T-helper 17 cell (primary cell): ENCODE data around the gene MYO1E. TPM values are rescaled to one million over a fixed set of nuclear protein-coding genes. Genes with fewer than 3 reads are reported as not detected.
A peak's percentile ranks its signal among the peaks of the same experiment; 100 is the strongest.
"Not testable (repeated sequence)": the region's sequence is repeated elsewhere in the genome, so short reads cannot be mapped to it uniquely, and the experiment has no call there.

Source experiments
- ATAC-seq: fragments of 150-1000 bp; cut with Tn5 transposase; 2 replicates; pipeline ENCODE4 v1.10.0; 2021; ENCODE audit warnings: mild to moderate bottlenecking, moderate library complexity
- DNase-seq, 3 donors: peaks; one replicate each; pipeline versions ENCODE4 v3.0.0 to v3.0.0-alpha.2; 2020 to 2021
- H3K9me3 ChIP-seq: one replicate; pipeline ENCODE4 v1.7.0; 2013; ENCODE audit warnings: low read length, mild to moderate bottlenecking; ENCODE audit not compliant: control insufficient read depth, poor library complexity, severe bottlenecking
- H3K27ac Mint-ChIP-seq: one replicate; pipeline ENCODE4 v1.8.0; 2022; ENCODE audit warnings: mild to moderate bottlenecking, moderate library complexity, mixed read lengths
- H3K27me3 Mint-ChIP-seq: one replicate; pipeline ENCODE4 v1.8.0; 2022; ENCODE audit warnings: mixed read lengths
- H3K36me3 Mint-ChIP-seq: one replicate; pipeline ENCODE4 v1.8.0; 2022; ENCODE audit warnings: low read depth, mixed read lengths
- H3K4me1 Mint-ChIP-seq: one replicate; pipeline ENCODE4 v1.8.0; 2022; ENCODE audit warnings: mild to moderate bottlenecking, mixed read lengths
- H3K4me3 Mint-ChIP-seq: one replicate; pipeline ENCODE4 v1.8.0; 2022; ENCODE audit warnings: mild to moderate bottlenecking, moderate library complexity, mixed read lengths
- total RNA-seq, 4 donors: library from RNA in 2 of 4; stranded (reverse) in 2 of 4; gene quantifications; one replicate each; pipeline ENCODE4 v1.2.3 and lab custom pipeline; 2022 to 2026

Gene MYO1E
- total RNA-seq, 2 donors from 2014 or later: 4.0 to 4.1 TPM

DNA sequence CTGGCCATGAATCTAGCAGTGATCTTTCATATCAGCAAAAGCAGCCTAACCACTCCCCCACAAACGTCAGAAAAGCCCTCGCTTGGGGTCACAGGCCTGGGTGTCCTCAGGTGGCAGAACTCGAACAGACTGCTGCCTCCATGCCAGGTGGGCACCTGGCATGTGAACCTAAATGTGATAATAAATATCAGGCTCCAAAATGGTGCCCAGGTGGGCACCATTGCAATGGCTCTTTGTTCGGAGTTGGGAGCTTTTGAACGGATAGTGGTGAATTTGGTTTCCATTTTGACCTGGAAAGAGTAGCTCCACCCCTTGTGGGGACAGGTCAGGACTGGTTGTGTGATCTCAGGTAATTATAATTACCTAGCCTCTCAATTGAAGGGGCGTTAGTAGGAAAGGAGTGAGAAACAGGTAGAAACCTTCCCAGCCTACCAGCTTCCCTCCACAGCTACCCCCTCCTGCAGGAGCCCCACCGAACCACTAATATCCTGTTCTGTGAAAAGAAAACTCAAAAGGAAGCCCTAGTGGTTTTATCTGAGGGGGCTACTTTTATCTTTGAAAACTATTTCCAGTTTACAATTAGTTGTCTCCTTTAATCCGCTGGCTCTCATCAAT lies 18.1 kb downstream of the MYO1E start:
- peaks cover 7% of the 10 kb centered on the region for H3K4me1 Mint-ChIP-seq
- H3K4me3 Mint-ChIP-seq: no peak overlapping the region
- peaks cover 4% of the 10 kb centered on the region for H3K36me3 Mint-ChIP-seq
- H3K9me3 ChIP-seq: no peaks in the 10 kb centered on the region
- ATAC-seq (no peak), DNase-seq (no peak)
- peaks cover 38% of the 10 kb centered on the region for H3K27me3 Mint-ChIP-seq
- no peak overlapping the region for H3K27ac Mint-ChIP-seq

GRCh38 chr15:59353994-59354416 lies 18.7 kb downstream of the MYO1E start:
- H3K4me3 Mint-ChIP-seq: no peak overlapping the region
- DNase-seq: no peak

DNA sequence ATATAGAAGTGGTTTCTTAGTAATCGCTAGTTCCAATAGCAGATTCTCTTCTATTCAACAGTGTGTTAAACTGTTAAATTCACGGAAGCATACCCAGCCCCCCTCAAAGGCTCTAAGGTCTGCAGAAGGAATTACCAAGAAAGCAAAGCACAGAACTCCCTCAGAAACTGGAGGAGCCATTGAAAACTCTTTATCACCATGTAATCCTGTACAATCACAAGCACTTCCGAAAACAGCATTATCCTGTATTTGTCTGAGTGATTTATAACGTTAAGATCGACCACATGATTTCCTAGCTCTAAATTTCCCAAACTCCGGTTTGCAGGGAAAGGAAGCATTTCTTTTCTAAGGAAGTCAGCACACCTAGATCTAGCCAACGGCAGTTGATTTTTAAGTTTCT lies 20.0 kb downstream of the MYO1E start:
- H3K27me3 Mint-ChIP-seq: peaks cover 32% of the 10 kb centered on the region
- no peaks in the 10 kb centered on the region for H3K9me3 ChIP-seq
- no peak for DNase-seq
- H3K4me1 Mint-ChIP-seq: peaks cover 7% of the 10 kb centered on the region
- ATAC-seq: no peak
- H3K27ac Mint-ChIP-seq: no peak overlapping the region
- H3K36me3 Mint-ChIP-seq: peaks cover 2% of the 10 kb centered on the region
- H3K4me3 Mint-ChIP-seq: no peak overlapping the region

More at GRCh38 chr15:59353994-59354416, 18.7 kb downstream of the MYO1E start:
- H3K27me3 Mint-ChIP-seq: peaks cover 38% of the 10 kb centered on the region
- H3K9me3 ChIP-seq: no peaks in the 10 kb centered on the region
- peaks cover 7% of the 10 kb centered on the region for H3K4me1 Mint-ChIP-seq
- no peak overlapping the region for H3K27ac Mint-ChIP-seq
- peaks cover 4% of the 10 kb centered on the region for H3K36me3 Mint-ChIP-seq
- ATAC-seq: peak; percentile 44

GRCh38 chr15:59352189-59352588 lies 20.5 kb downstream of the MYO1E start:
- H3K4me3 Mint-ChIP-seq: no peak overlapping the region
- peaks cover 7% of the 10 kb centered on the region for H3K4me1 Mint-ChIP-seq
- no peak overlapping the region for H3K27ac Mint-ChIP-seq
- peaks cover 2% of the 10 kb centered on the region for H3K36me3 Mint-ChIP-seq
- H3K9me3 ChIP-seq: no peaks in the 10 kb centered on the region
- DNase-seq: no peak
- ATAC-seq: no peak
- peaks cover 31% of the 10 kb centered on the region for H3K27me3 Mint-ChIP-seq

DNA sequence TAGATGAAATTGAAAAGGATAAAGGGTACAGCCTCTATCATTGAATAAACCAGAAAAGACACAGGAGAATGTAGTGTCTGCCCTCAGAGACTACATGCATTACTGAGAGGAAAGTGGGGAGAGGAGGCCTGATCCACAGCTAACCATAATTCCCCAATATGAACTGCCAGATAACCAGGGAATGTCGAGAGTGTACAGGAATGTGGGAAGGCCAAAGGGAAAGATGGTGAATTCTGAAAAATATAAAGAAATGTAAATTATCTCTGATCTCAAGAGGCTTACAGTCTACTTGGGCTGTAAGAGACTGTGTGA lies 22.3 kb downstream of the MYO1E start:
- no peak overlapping the region for H3K27ac Mint-ChIP-seq
- ATAC-seq: no peak
- no peaks in the 10 kb centered on the region for H3K9me3 ChIP-seq
- no peak overlapping the region for H3K4me3 Mint-ChIP-seq
- H3K4me1 Mint-ChIP-seq: peaks cover 7% of the 10 kb centered on the region
- DNase-seq: no peak
- H3K36me3 Mint-ChIP-seq: peaks cover 2% of the 10 kb centered on the region
- H3K27me3 Mint-ChIP-seq: peaks cover 44% of the 10 kb centered on the region

DNA sequence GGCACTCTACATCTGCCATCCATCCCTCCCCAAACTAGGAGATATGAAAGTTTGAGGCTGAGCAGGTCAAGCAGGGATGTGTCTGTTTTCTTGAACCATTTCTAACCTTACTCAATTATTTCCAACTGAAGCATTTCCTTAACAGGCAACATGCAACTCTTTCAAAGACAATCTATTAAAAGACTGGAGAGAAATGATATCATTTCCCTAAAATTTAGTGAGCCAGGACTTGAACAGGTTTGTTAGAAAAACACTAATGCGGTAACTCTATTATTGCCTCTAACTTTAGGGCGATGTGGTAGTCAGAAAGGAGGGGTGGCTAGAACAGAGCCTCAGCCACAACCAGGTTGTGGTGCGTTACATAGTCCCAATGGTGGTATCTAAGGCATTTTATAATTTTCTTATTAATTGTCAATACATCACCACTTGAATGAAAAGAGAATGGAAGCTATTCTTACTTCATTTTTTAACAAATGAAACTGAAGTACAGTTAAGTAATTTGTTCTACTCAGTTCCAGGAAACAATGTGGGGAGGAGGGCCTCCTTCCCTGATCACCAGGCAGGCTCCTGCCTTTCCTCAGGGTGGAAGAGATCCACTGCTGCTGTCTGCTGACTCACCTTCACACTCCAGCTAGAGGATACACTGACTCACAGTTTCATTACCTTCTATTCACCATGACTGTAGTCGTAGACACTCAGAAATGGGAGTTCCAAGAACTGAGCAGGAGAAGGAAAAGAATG lies 22.8 kb downstream of the MYO1E start:
- H3K27me3 Mint-ChIP-seq: peaks cover 49% of the 10 kb centered on the region
- DNase-seq: no peak
- ATAC-seq: no peak
- H3K27ac Mint-ChIP-seq: no peak overlapping the region
- H3K9me3 ChIP-seq: no peaks in the 10 kb centered on the region
- no peaks in the 10 kb centered on the region for H3K36me3 Mint-ChIP-seq
- no peak overlapping the region for H3K4me3 Mint-ChIP-seq
- H3K4me1 Mint-ChIP-seq: peaks cover 2% of the 10 kb centered on the region

- Mint-ChIP-seq H3K4me1 (peaks cover 2% of the 10 kb centered on the region), H3K27ac (no peak overlapping the region), H3K36me3 (peaks cover 3% of the 10 kb centered on the region), H3K27me3 (peaks cover 62% of the 10 kb centered on the region), H3K4me3 (no peak overlapping the region)
- DNase-seq: no peak
- ATAC-seq: no peak
- no peaks in the 10 kb centered on the region for H3K9me3 ChIP-seq
These were observed 24.8 kb downstream of the MYO1E start for GRCh38 chr15:59347915-59348314.

- no peak for ATAC-seq
- H3K27ac Mint-ChIP-seq: no peak overlapping the region
- peaks cover 53% of the 10 kb centered on the region for H3K27me3 Mint-ChIP-seq
These were observed 25.7 kb downstream of the MYO1E start for GRCh38 chr15:59346951-59347350.

DNA sequence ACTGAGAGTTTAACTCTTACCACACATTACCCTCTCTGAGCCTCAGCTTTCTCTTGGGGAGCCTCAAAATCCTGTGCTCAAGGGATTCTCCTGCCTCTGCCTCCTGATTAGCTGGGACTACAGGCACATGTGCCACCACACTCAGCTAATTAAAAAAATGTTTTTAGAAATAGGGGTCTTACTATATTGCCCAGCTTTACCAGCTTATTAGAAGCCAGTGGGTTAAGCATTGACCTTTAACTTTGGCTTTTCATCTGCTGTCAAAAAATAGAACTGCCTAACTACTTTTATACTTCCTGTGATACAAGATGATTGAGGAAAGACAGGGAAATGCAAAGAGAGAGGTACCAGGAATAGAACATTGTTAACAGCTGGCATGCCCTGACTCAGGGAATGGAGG lies 27.3 kb downstream of the MYO1E start:
- Mint-ChIP-seq H3K27ac (no peak overlapping the region), H3K4me1 (peaks cover 2% of the 10 kb centered on the region), H3K27me3 (peaks cover 40% of the 10 kb centered on the region), H3K4me3 (no peak overlapping the region), H3K36me3 (peaks cover 6% of the 10 kb centered on the region)
- DNase-seq: no peak
- no peaks in the 10 kb centered on the region for H3K9me3 ChIP-seq
- no peak for ATAC-seq

More at GRCh38 chr15:59346951-59347350, 25.7 kb downstream of the MYO1E start:
- Mint-ChIP-seq H3K4me3 (no peak overlapping the region), H3K4me1 (peaks cover 2% of the 10 kb centered on the region), H3K36me3 (peaks cover 6% of the 10 kb centered on the region)
- DNase-seq: no peak
- H3K9me3 ChIP-seq: no peaks in the 10 kb centered on the region

- Mint-ChIP-seq H3K36me3 (peaks cover 6% of the 10 kb centered on the region), H3K4me3 (no peak overlapping the region), H3K27ac (no peak overlapping the region), H3K4me1 (peaks cover 2% of the 10 kb centered on the region), H3K27me3 (peaks cover 40% of the 10 kb centered on the region)
- no peak for DNase-seq
- no peak for ATAC-seq
- H3K9me3 ChIP-seq: no peaks in the 10 kb centered on the region
These were observed 28.4 kb downstream of the MYO1E start for GRCh38 chr15:59344311-59344710.

GRCh38 chr15:59340325-59340724 lies 32.3 kb downstream of the MYO1E start:
- Mint-ChIP-seq H3K4me3 (no peak overlapping the region), H3K36me3 (peaks cover 6% of the 10 kb centered on the region), H3K27me3 (peaks cover 17% of the 10 kb centered on the region), H3K4me1 (no peaks in the 10 kb centered on the region), H3K27ac (no peak overlapping the region)
- H3K9me3 ChIP-seq: no peaks in the 10 kb centered on the region
- no peak for DNase-seq
- ATAC-seq: no peak

DNA sequence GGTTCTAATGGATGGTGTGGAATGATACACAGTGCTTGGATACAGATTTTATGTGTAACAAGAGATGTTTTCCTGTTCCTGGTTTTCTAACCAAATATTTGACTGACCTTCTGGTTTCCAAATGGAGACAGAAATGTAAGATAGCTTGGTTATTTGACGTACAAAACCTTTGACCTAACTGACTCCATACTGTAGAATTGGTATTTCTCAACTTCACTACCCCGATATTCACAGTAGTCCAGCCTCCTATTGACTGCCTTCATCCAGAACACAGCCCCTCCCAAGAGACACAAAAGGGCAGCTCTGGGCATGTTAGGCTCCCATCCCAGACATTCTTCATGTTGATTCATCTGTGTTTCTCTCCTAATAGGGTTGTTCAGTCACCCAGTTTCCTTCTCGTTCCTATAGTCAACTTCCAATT lies 33.4 kb downstream of the MYO1E start:
- no peak overlapping the region for H3K27ac Mint-ChIP-seq
- no peak overlapping the region for H3K4me3 Mint-ChIP-seq
- peaks cover 6% of the 10 kb centered on the region for H3K27me3 Mint-ChIP-seq
- H3K9me3 ChIP-seq: no peaks in the 10 kb centered on the region
- H3K4me1 Mint-ChIP-seq: no peaks in the 10 kb centered on the region
- peaks cover 4% of the 10 kb centered on the region for H3K36me3 Mint-ChIP-seq
- ATAC-seq: no peak
- no peak for DNase-seq

DNA sequence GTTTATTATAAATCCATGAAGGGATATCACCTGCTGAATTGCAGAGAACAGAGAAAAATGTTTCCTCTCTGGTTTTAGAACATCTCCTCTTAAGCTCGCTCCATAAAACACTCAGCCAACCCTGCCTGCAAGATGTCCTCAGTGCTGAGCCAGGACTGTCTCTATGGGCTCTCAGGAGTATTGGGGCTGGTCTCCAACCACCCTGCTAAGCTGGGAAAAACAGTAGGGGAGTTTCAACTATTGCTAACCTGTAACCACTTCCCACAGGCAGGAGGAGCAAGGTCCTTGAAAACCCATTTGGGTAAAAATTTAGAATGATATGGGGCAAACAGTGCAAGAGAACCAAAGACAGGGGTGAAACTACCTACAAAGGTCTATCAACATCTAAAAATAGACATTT lies 34.3 kb downstream of the MYO1E start:
- H3K4me3 Mint-ChIP-seq: no peak overlapping the region
- peaks cover 4% of the 10 kb centered on the region for H3K36me3 Mint-ChIP-seq
- ATAC-seq (no peak), DNase-seq (no peak)
- no peaks in the 10 kb centered on the region for H3K9me3 ChIP-seq
- H3K27me3 Mint-ChIP-seq: no peaks in the 10 kb centered on the region
- peaks cover 2% of the 10 kb centered on the region for H3K4me1 Mint-ChIP-seq
- H3K27ac Mint-ChIP-seq: no peak overlapping the region

- not testable (repeated sequence) for H3K4me3 Mint-ChIP-seq, H3K4me1 Mint-ChIP-seq, H3K9me3 ChIP-seq, ATAC-seq, H3K27me3 Mint-ChIP-seq, H3K36me3 Mint-ChIP-seq, H3K27ac Mint-ChIP-seq, DNase-seq
These were observed 35.9 kb downstream of the MYO1E start for GRCh38 chr15:59336725-59337124.
